ENCODE results near the gene VPS33B.
A peak's percentile ranks its signal among the peaks of the same experiment; 100 is the strongest.

VPS33B gene

GRCh38 chr15:90972133-90972532 lies 50.3 kb downstream of the VPS33B start:
- no peak for DNase-seq

DNA sequence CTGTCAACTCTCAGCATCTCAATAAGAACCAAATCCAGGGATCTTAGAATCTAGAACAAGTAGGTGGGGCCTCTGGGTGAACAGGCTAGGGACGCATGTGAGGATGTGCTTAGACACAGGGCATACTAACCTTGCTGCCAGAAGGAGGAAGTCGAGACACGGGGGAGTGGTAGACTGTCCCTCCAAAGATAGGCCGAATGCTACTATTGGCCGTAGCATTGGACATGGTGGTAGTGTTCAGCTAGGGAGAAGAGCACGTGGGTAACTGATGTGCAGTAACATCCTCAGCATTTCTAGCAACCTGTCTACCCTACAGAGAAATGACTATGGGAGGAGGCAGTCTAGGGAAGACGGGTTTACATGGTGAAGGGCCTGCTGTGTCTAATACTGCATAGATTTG lies 52.1 kb downstream of the VPS33B start:
- DNase-seq = no peak

- DNase-seq = no peak
Observed at GRCh38 chr15:90968434-90968833, 54.0 kb downstream of the VPS33B start.

DNA sequence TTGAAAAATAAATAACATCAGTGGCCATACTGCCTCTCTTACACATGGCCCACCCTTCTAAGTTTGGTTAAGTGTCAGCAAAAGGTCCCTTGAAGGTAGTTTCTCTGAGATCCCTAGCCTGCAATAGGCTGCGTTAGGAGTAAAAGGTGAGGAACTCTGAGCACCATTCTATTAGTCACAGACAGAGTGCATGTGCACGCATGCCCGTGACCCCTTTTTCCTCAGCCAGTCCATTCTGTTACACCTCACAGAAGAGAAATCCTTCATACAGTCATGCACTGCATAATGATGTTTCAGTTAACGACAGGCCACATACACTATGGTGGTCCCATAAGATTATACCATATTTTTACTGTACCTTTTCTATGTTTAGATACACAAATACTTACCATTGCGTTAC lies 55.2 kb downstream of the VPS33B start:
- DNase-seq = no peak

DNA sequence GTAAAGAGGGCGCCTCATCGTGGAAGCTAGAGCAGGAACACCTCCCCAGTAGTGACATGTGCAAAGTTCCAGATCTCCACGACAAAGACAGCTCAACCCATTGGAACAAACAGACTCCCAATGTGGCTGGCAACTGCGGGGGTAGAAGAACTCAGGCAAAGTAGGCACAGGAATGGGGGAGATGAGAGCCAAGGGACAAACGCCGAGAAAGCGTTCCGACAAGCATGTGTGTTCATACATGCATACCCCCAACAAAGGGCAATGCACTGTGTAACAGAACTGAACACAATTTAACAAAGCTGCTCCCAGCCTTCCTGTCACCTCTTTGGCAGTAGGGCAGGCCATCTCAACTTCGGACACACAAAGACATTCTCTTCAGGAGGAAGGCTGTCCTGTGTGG lies 56.1 kb downstream of the VPS33B start:
- DNase-seq = no peak

- DNase-seq = no peak
Observed at GRCh38 chr15:90962021-90962420, 60.4 kb downstream of the VPS33B start.

GRCh38 chr15:90960298-90961091 lies 61.9 kb downstream of the VPS33B start:
- DNase-seq = no peak

DNA sequence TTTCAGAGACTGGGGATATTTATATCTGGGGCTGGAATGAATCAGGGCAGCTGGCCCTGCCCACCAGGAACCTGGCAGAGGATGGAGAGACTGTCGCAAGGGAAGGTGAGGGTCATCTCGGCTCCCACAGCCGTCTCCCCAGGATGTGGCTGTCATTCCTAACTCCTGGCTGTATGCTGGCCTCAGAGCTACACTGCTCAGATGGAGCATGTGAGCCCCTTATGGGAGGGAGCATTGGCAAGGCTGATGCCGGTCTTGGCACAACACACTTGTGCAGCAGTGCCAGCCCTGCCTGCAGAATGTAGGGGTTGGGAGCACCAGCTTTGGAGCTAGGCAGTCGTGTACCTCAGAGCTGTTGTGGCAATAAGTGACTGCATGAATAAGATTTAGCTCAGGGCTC lies 62.5 kb downstream of the VPS33B start:
- no peak for DNase-seq

GRCh38 chr15:90959028-90959595 lies 63.3 kb downstream of the VPS33B start:
- DNase-seq = no peak

DNA sequence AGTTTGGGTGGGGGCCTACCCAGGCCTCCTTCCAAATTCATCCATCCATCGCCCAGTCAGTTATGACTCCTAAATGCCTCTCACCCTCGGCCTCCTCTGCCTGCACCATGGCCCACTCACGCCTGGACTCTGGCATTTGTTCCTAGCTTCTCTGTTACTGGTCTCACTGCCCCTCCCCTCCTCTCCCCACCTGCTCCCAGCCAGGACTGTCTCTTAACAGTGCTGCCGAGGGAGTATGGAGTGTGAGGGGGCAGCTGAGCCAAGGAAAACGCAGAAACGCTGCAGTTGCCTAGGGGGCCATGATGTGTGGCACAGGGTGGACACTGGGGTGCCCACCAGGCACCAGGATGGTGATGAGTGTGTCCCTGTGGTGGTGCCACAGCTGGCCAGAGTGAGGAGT lies 64.6 kb downstream of the VPS33B start:
- DNase-seq = no peak

DNA sequence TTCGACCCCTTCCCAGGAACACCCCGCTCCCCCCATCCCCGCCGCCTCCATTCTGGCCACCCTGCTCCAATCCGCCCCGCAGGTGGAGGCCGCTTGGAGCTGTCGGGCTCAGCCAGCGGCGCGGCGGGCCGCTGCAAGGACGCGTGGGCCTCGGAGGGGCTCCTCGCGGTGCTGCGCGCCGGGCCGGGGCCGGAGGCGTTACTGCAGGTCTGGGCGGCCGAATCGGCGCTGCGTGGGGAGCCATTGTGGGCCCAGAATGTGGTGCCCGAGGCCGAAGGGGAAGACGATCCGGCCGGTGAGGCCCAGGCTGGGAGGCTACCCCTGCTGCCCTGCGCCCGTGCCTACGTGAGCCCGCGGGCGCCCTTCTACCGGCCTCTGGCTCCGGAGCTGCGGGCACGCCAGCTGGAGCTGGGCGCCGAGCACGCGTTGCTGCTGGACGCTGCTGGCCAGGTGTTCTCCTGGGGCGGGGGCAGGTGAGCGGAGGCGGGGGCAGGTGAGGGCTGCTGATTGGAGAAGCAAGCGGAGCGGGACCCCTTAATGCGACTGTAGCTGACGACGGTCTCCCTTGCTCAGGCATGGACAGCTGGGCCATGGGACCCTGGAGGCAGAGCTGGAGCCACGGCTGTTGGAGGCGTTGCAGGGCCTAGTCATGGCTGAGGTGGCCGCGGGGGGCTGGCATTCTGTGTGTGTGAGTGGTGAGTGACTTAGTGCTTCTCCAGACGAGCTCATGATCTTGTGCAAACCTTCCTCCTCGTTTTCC lies 65.2 kb downstream of the VPS33B start:
- DNase-seq = no peak

GRCh38 chr15:90956274-90957030 lies 65.9 kb downstream of the VPS33B start:
- peak; percentile 48 for DNase-seq

GRCh38 chr15:90955624-90956273 lies 66.6 kb downstream of the VPS33B start:
- DNase-seq = peak; percentile 12

DNA sequence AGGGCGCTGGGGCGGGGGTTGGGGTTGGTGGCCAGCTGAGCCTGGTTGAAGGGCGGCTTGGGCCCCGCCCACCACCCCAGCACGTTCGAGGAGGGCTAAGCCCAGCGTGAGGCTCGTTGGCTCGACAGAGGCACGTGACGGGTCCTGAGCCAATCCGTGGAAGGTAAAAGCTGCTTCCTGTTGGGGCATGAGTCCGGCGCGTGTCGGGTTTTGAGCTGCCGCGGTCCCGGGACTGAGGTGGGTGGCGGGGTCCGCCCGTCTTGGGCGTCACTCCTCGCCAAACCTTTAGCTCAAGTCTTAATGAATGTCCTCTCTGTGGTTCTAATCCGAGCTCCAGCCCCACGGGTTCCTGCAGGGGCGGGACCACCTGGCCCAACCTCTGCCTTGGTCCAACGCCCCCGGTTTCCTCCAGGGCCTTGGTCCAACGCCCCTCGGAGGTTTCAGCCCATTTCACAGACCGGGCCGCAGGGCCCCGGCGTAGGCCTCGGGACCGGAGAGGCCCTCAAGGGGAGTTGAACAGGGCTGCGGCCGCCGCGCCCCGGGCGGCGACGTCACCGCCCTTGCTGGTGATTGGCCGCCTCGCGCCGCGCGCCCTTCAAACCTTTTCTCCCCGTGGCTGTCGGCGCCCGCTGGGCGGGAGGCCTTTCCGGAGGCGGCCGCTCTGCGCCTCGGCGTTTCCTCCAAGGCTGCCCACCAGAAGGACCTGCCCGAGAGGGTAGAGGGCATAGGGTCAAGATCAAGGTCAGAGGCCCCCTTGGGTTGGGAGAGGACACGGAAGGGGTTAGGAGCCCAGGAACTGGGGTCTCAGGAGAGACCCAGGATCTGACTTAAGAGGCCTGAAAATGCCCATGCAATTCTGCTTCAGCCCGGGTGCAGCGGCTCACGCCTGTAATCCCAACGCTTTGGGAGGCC lies 67.4 kb downstream of the VPS33B start, which contains the start of gene RCCD1:
Gene RCCD1 (plus strand): TSS at position 173 of the 912 bp plus-strand sequence. CDS start 1,851 bp downstream, outside the sequence.
- peak; percentile 84 for DNase-seq

- DNase-seq = no peak
Observed at GRCh38 chr15:90953947-90954711, 68.3 kb downstream of the VPS33B start.

DNA sequence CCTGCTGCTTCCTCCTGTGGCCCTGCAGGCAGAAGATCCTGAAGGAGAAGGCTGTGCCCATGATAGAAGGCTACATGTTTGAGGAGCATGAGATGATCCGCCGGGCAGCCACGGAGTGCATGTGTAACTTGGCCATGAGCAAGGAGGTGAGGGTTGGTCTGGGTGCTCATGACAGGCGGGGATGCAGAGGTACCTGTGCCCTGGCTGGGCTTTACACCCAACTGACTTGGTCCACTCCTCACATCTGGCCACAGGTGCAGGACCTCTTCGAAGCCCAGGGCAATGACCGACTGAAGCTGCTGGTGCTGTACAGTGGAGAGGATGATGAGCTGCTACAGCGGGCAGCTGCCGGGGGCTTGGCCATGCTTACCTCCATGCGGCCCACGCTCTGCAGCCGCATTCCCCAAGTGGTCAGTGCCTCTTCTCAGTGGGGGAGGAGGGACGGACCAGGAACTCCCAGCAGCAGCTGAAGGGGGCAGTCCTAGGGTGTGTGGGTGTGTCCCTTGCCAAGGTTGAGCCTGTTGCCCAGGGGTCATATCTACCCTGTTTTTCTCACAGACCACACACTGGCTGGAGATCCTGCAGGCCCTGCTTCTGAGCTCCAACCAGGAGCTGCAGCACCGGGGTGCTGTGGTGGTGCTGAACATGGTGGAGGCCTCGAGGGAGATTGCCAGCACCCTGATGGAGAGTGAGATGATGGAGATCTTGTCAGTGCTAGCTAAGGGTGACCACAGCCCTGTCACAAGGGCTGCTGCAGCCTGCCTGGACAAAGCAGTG lies 69.3 kb downstream of the VPS33B start:
- no peak for DNase-seq

GRCh38 chr15:90950676-90951075 lies 71.7 kb downstream of the VPS33B start:
- no peak for DNase-seq

- no peak for DNase-seq
Observed at GRCh38 chr15:90949979-90950675, 72.3 kb downstream of the VPS33B start.

Measured in NCI-H1105 treated with DMSO at 0.1 percent for 48 hours (cell line).